ENCODE data around the gene TSPAN19. TPM values are rescaled to one million over a fixed set of nuclear protein-coding genes. Genes with fewer than 3 reads are reported as not detected.

Gene TSPAN19
- total and polyA plus RNA-seq, 2 of the 8 experiments (the other 6 are each of a cell fraction or from before 2014, with no cell fraction given) = 0.09 TPM; not detected in 1

DNA sequence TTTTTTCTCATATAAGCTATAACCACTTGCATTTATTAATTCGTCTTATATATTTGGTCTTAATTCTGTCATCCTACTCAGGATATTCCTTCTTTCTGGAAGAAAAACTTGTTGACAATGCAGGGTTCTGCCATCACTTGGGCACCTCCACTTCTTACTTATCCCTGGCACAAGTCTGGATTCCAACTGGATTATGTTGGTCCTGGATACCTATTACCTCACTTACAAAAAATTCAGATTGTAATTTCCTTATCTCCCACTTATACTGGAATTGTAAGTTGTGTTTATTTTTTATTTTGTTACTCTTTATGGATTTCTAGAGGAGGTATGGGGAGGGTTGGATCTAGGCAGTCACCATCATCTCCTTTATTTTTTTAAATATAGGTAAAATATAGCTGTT lies 36.7 kb upstream of the TSPAN19 start:
- H3K23me2 ChIP-seq (ENCODE audit: low read depth, low read length) = no peaks in the 10 kb centered on the region
- H3K36me3 ChIP-seq (ENCODE audit: control insufficient read depth in 2 of 4, insufficient read depth in 4 of 4, low read length in 3 of 4) = no peaks in the 10 kb centered on the region
- no peak overlapping the region for H4K5ac ChIP-seq (ENCODE audit: insufficient read length, low read depth, low read length)
- no peak overlapping the region for H2AFZ ChIP-seq (ENCODE audit: low read length)
- no peaks in the 10 kb centered on the region for H3K9me3 ChIP-seq (ENCODE audit: insufficient read depth in 2 of 2, low read depth in 1 of 2, low read length in 1 of 2)
- H3K4ac ChIP-seq (replicated peaks; ENCODE audit: insufficient read length, low read depth, low read length) = no peak overlapping the region
- no peak overlapping the region for H2BK5ac ChIP-seq (ENCODE audit: low read depth, low read length)
- no peaks in the 10 kb centered on the region for H4K20me1 ChIP-seq (replicated peaks in 1 of 2; ENCODE audit: control insufficient read depth in 1 of 2, insufficient read depth in 2 of 2, low read length in 2 of 2)
- no peak overlapping the region for H3K4me2 ChIP-seq (ENCODE audit: insufficient read depth in 1 of 2, low read depth in 2 of 2, low read length in 2 of 2)
- no peak overlapping the region for H3K9ac ChIP-seq (replicated peaks in 1 of 4; ENCODE audit: extremely low read depth in 1 of 4, low read depth in 3 of 4, low read length in 3 of 4)
- DNase-seq (ENCODE audit: low read depth in 1 of 2, low spot score in 2 of 2) (no peak), FAIRE-seq (no peak)
- H3K4me3 ChIP-seq (ENCODE audit: extremely low read depth in 1 of 4, insufficient read depth in 2 of 4, low read depth in 3 of 4, low read length in 4 of 4) = no peak overlapping the region
- no peak overlapping the region for H3K18ac ChIP-seq (ENCODE audit: extremely low read depth, low read length)
- H3K79me1 ChIP-seq (ENCODE audit: low read depth, low read length) = no peaks in the 10 kb centered on the region
- POLR2A ChIA-PET (ENCODE audit: partially characterized antibody) = no interaction called here
- H3K27ac ChIP-seq (ENCODE audit: low read depth, low read length) = no peak overlapping the region
- no peak overlapping the region for H4K91ac ChIP-seq (replicated peaks; ENCODE audit: insufficient read length, low read length)
- no peak overlapping the region for H2BK120ac ChIP-seq (replicated peaks; ENCODE audit: low read depth, low read length)
- no peak overlapping the region for H3K56ac ChIP-seq (replicated peaks; ENCODE audit: insufficient read length, low read depth, low read length)
- no peak overlapping the region for H4K8ac ChIP-seq (ENCODE audit: extremely low read depth, insufficient read depth, low read length)
- H3K4me1 ChIP-seq (replicated peaks in 1 of 4; ENCODE audit: control insufficient read depth in 3 of 4, insufficient read depth in 4 of 4, low read length in 3 of 4) = no peaks in the 10 kb centered on the region
- no peak overlapping the region for H2BK20ac ChIP-seq (ENCODE audit: low read length)
- CTCF ChIA-PET (ENCODE audit: partially characterized antibody) = no interaction called here
- no peak overlapping the region for H3K23ac ChIP-seq (ENCODE audit: insufficient read length)
- no peaks in the 10 kb centered on the region for H3K27me3 ChIP-seq (replicated peaks in 1 of 4; ENCODE audit: control insufficient read depth in 3 of 4, extremely low read depth in 1 of 4, insufficient read depth in 3 of 4, low read length in 3 of 4)
- 90% methylated on average over 1 of the region's 1 CpG; no CpG with 5 or more reads in 1 of the 2 experiments for WGBS, 2 experiments (ENCODE audit: extremely low coverage in 1 of 2, insufficient coverage in 1 of 2, insufficient read length in 1 of 2, insufficient replicate concordance in 2 of 2, low coverage in 1 of 2, low lambda C conversion rate in 2 of 2, missing lambda C conversion rate in 1 of 2)
- H2BK15ac ChIP-seq (ENCODE audit: low read length) = no peak overlapping the region
- H2BK12ac ChIP-seq (ENCODE audit: low read depth, low read length) = no peak overlapping the region
- no peaks in the 10 kb centered on the region for H3K79me2 ChIP-seq (ENCODE audit: control insufficient read depth in 1 of 2, insufficient read depth in 2 of 2, low read length in 2 of 2)
- no peak overlapping the region for H2AK5ac ChIP-seq (ENCODE audit: low read depth, low read length)
- no peak overlapping the region for H3K14ac ChIP-seq (ENCODE audit: insufficient read length)
- TF ChIP-seq CHD2 (IDR thresholded peaks at IDR 0.05; ENCODE audit: low read length) (no peak), RXRA (IDR thresholded peaks at IDR 0.05; ENCODE audit: insufficient read depth, low read depth, low read length) (no peak), TBP (IDR thresholded peaks at IDR 0.05; ENCODE audit: low read depth, low read length) (no peak), TCF12 (IDR thresholded peaks at IDR 0.05; ENCODE audit: low read depth, low read length) (no peak), FOSL1 (IDR thresholded peaks at IDR 0.05; ENCODE audit: insufficient read depth, low read depth, low read length) (no peak), TAF1 (IDR thresholded peaks at IDR 0.05; ENCODE audit: low read depth, low read length) (no peak), RNF2 (IDR thresholded peaks at IDR 0.05; ENCODE audit: borderline replicate concordance, low read depth, low read length, missing control alignments, poor library complexity, severe bottlenecking) (no peak)

Measured in H1 (cell line).